ENCODE data around the gene HRC. TPM values are rescaled to one million over a fixed set of nuclear protein-coding genes. Genes with fewer than 3 reads are reported as not detected.

The HRC gene
- total RNA-seq, 1 experiment from 2014 or later, result 0.13 TPM

DNA sequence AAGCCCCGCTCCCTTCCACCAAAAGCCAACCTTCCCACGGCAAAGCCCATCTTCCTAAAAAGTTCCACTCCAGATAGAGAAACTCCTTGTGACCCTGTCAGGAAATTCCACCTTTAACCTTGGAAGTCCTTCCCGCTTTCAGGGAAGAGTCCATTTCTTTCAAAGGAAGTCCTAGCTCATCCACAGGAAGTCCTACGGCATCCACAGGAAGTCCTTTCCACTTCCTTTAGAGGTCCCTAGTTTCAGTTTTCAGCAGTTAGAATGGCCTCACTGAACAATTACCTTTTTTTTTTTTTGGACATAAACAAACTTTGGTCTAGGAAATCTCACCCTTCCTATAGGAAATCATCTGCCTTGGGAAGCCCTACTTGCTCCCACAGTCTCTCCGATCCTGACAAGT is 34.1 kb upstream of the HRC start:
- ChIA-PET CTCF (no interaction called here), POLR2A (no interaction called here)
- TF ChIP-seq, protein P1, sequence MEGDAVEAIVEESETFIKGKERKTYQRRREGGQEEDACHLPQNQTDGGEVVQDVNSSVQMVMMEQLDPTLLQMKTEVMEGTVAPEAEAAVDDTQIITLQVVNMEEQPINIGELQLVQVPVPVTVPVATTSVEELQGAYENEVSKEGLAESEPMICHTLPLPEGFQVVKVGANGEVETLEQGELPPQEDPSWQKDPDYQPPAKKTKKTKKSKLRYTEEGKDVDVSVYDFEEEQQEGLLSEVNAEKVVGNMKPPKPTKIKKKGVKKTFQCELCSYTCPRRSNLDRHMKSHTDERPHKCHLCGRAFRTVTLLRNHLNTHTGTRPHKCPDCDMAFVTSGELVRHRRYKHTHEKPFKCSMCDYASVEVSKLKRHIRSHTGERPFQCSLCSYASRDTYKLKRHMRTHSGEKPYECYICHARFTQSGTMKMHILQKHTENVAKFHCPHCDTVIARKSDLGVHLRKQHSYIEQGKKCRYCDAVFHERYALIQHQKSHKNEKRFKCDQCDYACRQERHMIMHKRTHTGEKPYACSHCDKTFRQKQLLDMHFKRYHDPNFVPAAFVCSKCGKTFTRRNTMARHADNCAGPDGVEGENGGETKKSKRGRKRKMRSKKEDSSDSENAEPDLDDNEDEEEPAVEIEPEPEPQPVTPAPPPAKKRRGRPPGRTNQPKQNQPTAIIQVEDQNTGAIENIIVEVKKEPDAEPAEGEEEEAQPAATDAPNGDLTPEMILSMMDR (IDR thresholded peaks at IDR 0.05), result no peak
- no peak for TF ChIP-seq TCF7L2 (IDR thresholded peaks at IDR 0.05; ENCODE audit: low read depth, low read length)
- TF ChIP-seq, protein P2, sequence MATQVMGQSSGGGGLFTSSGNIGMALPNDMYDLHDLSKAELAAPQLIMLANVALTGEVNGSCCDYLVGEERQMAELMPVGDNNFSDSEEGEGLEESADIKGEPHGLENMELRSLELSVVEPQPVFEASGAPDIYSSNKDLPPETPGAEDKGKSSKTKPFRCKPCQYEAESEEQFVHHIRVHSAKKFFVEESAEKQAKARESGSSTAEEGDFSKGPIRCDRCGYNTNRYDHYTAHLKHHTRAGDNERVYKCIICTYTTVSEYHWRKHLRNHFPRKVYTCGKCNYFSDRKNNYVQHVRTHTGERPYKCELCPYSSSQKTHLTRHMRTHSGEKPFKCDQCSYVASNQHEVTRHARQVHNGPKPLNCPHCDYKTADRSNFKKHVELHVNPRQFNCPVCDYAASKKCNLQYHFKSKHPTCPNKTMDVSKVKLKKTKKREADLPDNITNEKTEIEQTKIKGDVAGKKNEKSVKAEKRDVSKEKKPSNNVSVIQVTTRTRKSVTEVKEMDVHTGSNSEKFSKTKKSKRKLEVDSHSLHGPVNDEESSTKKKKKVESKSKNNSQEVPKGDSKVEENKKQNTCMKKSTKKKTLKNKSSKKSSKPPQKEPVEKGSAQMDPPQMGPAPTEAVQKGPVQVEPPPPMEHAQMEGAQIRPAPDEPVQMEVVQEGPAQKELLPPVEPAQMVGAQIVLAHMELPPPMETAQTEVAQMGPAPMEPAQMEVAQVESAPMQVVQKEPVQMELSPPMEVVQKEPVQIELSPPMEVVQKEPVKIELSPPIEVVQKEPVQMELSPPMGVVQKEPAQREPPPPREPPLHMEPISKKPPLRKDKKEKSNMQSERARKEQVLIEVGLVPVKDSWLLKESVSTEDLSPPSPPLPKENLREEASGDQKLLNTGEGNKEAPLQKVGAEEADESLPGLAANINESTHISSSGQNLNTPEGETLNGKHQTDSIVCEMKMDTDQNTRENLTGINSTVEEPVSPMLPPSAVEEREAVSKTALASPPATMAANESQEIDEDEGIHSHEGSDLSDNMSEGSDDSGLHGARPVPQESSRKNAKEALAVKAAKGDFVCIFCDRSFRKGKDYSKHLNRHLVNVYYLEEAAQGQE (IDR thresholded peaks at IDR 0.05; ENCODE audit: insufficient read depth in 1 of 2, low read depth in 2 of 2, low read length in 1 of 2), result no peak
- TF ChIP-seq SIN3A (IDR thresholded peaks at IDR 0.05; ENCODE audit: borderline replicate concordance, insufficient read depth, low read depth, low read length), result no peak
- ATAC-seq, result no peak
- DNase-seq (ENCODE audit: low read depth, low spot score), result no peak
- Histone ChIP-seq H3K4me1 (ENCODE audit: control insufficient read depth, insufficient read depth, low read length) (no peaks in the 10 kb centered on the region), H3K36me3 (ENCODE audit: control insufficient read depth, insufficient read depth, low read length) (no peaks in the 10 kb centered on the region), H3K27ac (ENCODE audit: low read length) (no peak overlapping the region), H3K9me3 (ENCODE audit: control insufficient read depth, insufficient read depth, low read depth, low read length) (no peaks in the 10 kb centered on the region), H3K27me3 (ENCODE audit: control insufficient read depth, insufficient read depth, low read length) (no peaks in the 10 kb centered on the region), H3K4me3 (ENCODE audit: low read depth in 2 of 2, low read length in 2 of 2) (no peak overlapping the region)
- intact Hi-C loops (cut with micrococcal nuclease; ENCODE audit: unreplicated experiment) (no loop called here), in situ Hi-C loops (cut with HindIII; ENCODE audit: low pct_unique_long_range_greater_than_20kb, low sequenced_read_pairs) (no loop called here)
- no TSS peak for BruUV-seq (replicated peaks)

DNA sequence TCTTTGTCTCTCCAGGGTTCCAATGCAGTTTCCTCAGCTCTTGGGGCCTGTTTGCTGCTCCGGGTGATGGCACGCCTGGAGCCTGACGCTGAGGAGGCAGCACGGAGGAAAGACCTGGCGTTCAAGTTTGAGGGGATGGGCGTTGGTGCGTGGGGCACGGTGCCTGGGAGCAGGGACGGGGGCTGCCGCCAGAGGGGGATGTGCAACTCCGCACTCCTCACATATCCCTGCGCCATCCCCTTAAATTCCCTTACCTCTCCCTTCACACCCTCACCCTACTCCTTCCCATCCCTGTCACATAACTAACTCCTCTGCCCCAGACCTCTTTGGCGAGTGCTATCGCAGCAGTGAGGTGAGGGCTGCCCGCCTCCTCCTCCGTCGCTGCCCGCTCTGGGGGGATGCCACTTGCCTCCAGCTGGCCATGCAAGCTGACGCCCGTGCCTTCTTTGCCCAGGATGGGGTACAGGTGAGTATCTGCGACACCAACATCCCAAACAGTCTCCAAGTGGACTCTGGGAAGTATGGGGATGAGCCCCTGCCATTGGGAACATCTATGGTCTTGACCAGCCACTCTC is 33.5 kb upstream of the HRC start:
- Histone ChIP-seq H3K27ac (ENCODE audit: low read length) (no peak overlapping the region), H3K36me3 (ENCODE audit: control insufficient read depth, insufficient read depth, low read length) (no peaks in the 10 kb centered on the region), H3K4me3 (ENCODE audit: low read depth in 2 of 2, low read length in 2 of 2) (no peak overlapping the region), H3K9me3 (ENCODE audit: control insufficient read depth, insufficient read depth, low read depth, low read length) (no peaks in the 10 kb centered on the region), H3K27me3 (ENCODE audit: control insufficient read depth, insufficient read depth, low read length) (no peaks in the 10 kb centered on the region), H3K4me1 (ENCODE audit: control insufficient read depth, insufficient read depth, low read length) (no peaks in the 10 kb centered on the region)
- no peak for ATAC-seq
- intact Hi-C loops (cut with micrococcal nuclease; ENCODE audit: unreplicated experiment) (no loop called here), in situ Hi-C loops (cut with HindIII; ENCODE audit: low pct_unique_long_range_greater_than_20kb, low sequenced_read_pairs) (no loop called here)
- CTCF ChIA-PET, result no interaction called here
- TF ChIP-seq SIN3A (IDR thresholded peaks at IDR 0.05; ENCODE audit: borderline replicate concordance, insufficient read depth, low read depth, low read length), result no peak
- TF ChIP-seq, protein P2 (IDR thresholded peaks at IDR 0.05; ENCODE audit: insufficient read depth in 1 of 2, low read depth in 2 of 2, low read length in 1 of 2), result no peak
- TF ChIP-seq, protein P1 (IDR thresholded peaks at IDR 0.05), result no peak
- TF ChIP-seq POLR2AphosphoS5 (IDR thresholded peaks at IDR 0.05; ENCODE audit: low read depth, low read length), result no peak
- TF ChIP-seq TCF7L2 (IDR thresholded peaks at IDR 0.05; ENCODE audit: low read depth, low read length), result no peak
- POLR2A ChIA-PET, result no interaction called here
- no TSS peak for BruUV-seq (replicated peaks)
- DNase-seq (ENCODE audit: low read depth, low spot score), result no peak
